ENCODE data around the gene PTPRO.
A peak's percentile ranks its signal among the peaks of the same experiment; 100 is the strongest.

The PTPRO gene

GRCh38 chr12:15322164-15323061, at the start of gene PTPRO:
Gene PTPRO (plus strand): TSS chr12:15322508.
- DNase-seq: peak in 29 of 56 donors; percentile 4 to 69 (median 41)

- DNase-seq: no peak
These were observed 48.4 kb upstream of the PTPRO start for GRCh38 chr12:15273896-15274295.

GRCh38 chr12:15274561-15274967, 47.7 kb upstream of the PTPRO start:
- peak in 11 of 56 donors; percentile 2 to 39 (median 22) for DNase-seq

DNA sequence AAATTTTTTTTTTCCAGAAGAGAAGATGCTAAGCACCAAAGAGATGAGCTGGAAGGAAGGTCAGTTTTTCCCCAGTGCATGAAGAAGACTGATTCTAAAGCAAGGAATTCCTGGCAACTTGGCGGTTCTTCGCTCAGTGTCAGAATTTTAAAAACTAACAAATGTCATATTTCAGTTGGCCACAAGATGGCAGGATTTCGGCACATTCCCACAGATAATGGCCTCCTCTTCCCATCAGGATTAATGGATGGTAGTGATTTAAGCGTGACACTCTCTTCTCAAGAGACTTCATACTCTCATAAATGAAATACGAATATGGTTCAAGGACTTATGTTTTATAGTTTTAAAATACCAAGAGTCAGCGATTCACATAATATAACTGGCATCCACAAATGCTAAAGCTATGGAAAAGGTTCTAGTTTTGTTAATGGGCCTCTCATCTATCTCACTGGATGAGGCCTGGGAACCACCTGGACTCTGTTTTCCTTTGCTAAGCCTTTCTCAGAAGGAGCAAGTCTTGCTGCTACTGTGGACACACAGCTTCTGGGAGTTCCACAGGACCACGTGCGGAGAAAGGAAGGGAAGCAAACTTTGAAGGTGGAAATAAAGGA, 46.1 kb upstream of the PTPRO start:
- DNase-seq: peak in 11 of 56 donors; percentile 2 to 56 (median 9)

GRCh38 chr12:15278816-15279658, 43.3 kb upstream of the PTPRO start:
- peak in 7 of 56 donors; percentile 1 to 20 (median 9) for DNase-seq

DNA sequence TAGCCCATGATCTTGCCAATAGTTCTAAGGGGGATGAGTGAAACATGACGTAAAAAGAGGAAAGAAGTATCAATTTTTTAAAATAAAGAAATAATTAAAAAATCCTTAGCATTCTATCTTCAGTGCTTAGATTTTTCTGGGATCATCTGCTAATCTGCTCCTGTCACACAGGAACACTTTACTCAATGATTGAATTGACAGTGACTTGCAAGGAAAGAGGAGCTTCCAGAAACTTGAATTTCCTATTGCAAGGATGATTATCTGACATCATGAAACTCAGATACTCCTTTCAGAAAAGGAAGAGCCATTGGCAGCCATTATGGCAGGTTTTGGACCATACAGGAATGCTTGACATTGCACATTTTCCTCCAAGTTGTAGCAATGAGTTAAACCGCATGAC, 41.4 kb upstream of the PTPRO start:
- no peak for DNase-seq

DNA sequence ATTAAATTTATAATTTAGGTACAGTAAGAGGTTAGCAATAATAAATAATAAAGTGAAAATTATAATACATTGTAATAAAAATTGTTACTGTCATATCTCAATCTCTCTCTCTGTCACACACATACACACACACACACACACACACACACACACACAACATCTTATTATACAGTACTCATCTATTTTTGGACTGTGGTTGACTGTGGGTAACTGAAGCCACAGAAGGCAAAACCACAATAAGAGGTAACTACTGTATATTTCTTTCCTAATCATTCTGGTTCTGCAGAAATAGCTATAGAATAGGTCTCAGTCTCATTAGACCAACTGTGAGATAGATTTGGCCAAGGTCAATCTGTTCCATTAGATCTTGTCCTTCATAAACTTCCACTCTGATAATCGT, 33.1 kb upstream of the PTPRO start:
- no peak for DNase-seq

DNA sequence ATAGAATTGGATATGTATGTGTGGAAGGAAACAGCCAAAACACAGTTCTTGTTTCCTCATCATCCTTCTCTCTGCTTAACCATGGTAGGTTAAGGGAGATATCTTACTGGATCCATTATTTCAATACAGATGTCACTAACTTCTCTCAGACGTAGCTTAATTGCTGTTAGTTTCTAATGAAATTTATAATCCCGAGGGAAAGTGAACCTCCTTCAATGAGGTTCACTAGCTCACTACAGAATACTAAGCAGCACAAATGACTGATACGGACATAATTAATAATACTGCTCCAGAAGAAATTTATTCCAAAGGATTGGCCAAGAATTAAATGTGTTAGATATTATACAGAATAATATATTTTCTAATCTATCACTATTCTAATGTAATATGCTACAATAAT, 28.6 kb upstream of the PTPRO start:
- DNase-seq: no peak

GRCh38 chr12:15299947-15300346, 22.4 kb upstream of the PTPRO start:
- DNase-seq: no peak

- DNase-seq: no peak
These were observed 18.0 kb upstream of the PTPRO start for GRCh38 chr12:15304296-15304695.

- no peak for DNase-seq
These were observed 15.7 kb upstream of the PTPRO start for GRCh38 chr12:15306605-15307004.

- no peak for DNase-seq
These were observed 15.2 kb upstream of the PTPRO start for GRCh38 chr12:15307079-15307478.

GRCh38 chr12:15318841-15319240, 3.5 kb upstream of the PTPRO start:
- no peak for DNase-seq

DNA sequence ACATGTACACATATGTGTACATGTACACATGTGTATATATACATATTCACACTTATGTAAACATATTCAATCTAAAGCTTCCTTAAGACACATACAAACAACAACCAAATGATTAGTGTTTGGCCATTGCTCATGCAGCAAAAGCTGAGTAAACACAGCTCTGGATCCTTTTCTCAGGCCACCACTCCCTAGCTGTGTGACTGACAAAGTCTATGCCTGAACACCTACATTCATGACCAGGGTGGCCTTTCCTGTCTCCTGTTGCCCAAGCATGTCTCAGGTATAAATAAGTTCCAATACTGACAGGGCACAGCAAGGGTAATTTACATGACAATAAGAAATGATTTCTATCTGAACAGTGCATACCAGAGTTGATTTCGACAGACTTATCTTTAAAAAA, 1.4 kb upstream of the PTPRO start:
- DNase-seq: no peak

DNA sequence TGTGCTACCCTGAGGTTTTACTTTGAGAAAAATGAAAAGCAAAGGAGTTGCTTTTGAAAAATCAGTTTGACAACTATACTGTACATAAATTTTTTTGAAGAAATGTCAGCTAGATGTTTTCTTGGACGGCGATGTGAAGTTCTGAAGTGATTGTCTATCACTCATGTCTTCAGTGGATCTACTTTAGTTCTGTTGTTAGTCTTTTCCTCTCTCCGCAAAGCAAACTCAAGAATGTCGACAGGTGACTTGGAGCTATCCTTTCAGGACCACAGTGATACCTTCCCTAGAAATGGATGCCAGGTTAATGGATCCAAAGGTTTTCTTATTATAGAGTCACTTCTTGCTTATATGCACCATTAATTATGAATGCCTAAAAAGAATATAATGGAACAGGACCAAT, 1.2 kb downstream of the PTPRO start:
- no peak for DNase-seq

- DNase-seq: no peak
These were observed 7.6 kb downstream of the PTPRO start for GRCh38 chr12:15329891-15330290.

DNA sequence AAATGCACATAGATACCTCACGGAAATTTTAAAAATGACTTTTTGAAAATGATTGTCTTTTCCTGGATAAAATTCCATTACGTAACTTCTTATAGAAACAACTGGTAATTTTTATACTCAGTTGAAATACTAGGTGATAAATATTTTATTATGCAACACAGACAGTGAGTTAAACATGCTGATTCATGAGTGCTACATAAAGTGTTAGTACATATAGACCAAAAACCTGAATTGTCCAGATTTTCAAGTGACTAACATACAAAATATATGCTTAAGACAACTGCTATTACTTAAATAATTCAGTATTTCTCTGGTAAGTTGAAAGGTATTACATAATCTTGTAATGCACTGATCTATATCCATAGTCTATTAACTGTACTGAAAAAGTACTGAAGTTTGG, 11.9 kb downstream of the PTPRO start:
- no peak for DNase-seq

- no peak for DNase-seq
These were observed 13.7 kb downstream of the PTPRO start for GRCh38 chr12:15335959-15336358.

DNA sequence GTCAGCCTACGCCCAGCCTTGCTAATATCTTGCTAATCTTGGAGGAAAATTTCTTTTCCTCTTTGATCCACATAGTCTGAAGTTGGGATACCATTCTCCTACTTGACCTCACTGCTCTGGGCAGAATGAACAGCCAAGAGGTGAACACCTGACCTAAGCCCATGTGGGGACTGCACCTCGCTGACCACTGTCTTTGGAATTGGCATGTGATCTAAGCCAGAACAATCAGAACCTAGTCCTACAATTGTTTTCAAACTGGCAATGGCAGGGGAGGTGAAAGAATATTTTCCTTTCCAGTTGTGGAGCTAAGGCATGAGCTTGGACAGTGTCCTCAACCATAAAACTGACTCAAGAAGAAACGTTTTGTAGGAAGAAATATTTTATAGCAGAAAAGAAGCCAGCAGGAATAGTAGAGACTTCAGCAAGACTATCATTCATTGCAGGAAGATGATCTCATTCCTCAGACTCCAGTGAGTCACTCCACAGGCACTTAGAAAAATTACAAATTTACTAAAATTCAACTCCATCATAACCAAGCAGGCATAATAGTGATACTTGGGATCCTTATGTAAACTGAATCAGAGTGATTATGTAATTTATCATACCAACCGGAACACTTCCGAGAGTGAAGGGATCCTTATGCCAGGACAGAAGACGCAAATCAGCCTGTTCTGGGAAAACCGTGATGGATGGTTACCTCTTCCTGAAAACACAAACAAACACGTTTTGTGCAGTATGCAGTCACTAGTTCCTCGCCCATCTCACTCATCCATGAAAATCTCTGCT, 14.7 kb downstream of the PTPRO start:
- DNase-seq: no peak

- DNase-seq: no peak
These were observed 19.1 kb downstream of the PTPRO start for GRCh38 chr12:15341371-15341770.

DNA sequence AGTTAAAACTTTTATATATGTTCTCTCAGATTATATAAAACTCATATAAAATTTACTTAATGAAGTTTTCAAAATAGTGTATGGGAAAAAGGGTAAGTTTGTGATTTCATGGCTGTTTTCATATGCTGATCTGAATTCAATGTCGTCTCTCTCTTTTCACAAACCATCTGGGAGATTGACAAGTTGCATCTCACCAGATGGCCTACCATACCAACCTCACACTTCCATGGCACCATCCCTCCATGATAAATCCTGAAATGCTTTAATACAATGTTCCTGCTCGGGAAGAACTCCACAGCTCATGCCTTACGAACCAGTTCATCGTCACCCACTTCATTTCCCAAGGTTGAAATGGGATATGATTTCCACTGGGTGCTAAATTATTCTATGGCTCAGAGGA, 22.3 kb downstream of the PTPRO start:
- no peak for DNase-seq
